ENCODE data around the gene ATRN. TPM values are rescaled to one million over a fixed set of nuclear protein-coding genes. Genes with fewer than 3 reads are reported as not detected.

The ATRN gene
- total RNA-seq, 4 donors from 2014 or later = 14.4 to 20.0 (median 16.3) TPM

DNA sequence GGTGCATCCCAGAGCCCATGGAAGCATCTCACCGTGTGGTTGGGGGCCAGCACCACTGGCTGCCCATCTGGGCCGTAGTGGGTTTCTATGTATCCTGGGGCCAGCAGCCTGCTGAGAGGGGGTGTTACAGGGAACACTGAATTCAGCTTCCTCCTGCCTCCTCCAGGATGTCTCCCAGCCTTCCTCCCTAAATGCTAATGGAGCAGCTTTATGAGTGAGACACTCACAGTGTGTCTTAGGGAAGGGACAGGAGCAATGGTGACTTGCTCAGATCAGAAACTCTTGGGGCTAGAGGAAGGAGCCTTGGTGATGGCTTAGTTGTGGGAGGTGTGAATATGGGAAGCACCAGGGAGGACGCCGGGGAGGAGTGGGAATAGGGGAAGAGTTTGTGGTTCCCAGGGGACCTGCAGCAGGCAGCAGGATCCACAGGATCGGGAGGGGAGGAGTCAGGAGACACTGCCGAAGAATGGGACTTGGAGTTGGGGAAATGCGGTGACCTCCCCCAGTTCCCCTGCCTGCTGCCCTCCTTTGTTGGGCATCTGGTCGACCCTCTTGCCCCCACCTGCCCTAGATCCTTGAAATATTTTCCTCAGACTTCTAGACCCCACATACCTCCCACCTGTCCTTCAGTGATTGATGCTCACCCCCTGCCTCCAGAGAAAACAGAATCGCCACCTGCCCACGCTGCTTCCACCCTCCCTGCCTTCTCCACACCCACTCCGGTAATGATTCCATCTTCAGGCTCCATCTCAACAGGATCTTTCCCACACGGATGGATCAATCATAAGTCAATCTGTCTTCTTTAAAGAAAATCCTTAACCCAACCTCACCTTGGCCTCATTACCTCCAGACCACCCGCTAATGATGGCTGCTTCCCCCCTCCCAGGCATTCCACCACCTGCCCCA, 204.4 kb downstream of the ATRN start:
- H3K36me3 ChIP-seq = no peaks in the 10 kb centered on the region
- H3K27me3 ChIP-seq = peaks cover 0 to 3% (median 0%) of the 10 kb centered on the region in 3 donors
- intact Hi-C loops (cut with DNase I; ENCODE audit: low total_unique reads) = loop anchor here (5.0 kb wide), 1 partner anchor 92 kb away; the partner anchor contains the start of gene ADISSP
- in situ Hi-C loops (cut with MboI; ENCODE audit: low sequenced_read_pairs in 4 of 4) = loop anchor here in 2 of 4 donors (5.0 kb wide), 2 partner anchors 37 to 42 kb away; partner anchors contain the start of gene SIGLEC1 (in 1 of the 2)
- no peak overlapping the region for H3K4me3 ChIP-seq
- ATAC-seq = no peak
- H3K27ac ChIP-seq = no peak overlapping the region
- DNase-seq = no peak
- no peaks in the 10 kb centered on the region for H3K9me3 ChIP-seq
- peaks cover 0 to 8% of the 10 kb centered on the region in 2 donors for H3K4me1 ChIP-seq
- no peak for TF ChIP-seq POLR2A (IDR thresholded peaks at IDR 0.05)
- TF ChIP-seq, protein P1, sequence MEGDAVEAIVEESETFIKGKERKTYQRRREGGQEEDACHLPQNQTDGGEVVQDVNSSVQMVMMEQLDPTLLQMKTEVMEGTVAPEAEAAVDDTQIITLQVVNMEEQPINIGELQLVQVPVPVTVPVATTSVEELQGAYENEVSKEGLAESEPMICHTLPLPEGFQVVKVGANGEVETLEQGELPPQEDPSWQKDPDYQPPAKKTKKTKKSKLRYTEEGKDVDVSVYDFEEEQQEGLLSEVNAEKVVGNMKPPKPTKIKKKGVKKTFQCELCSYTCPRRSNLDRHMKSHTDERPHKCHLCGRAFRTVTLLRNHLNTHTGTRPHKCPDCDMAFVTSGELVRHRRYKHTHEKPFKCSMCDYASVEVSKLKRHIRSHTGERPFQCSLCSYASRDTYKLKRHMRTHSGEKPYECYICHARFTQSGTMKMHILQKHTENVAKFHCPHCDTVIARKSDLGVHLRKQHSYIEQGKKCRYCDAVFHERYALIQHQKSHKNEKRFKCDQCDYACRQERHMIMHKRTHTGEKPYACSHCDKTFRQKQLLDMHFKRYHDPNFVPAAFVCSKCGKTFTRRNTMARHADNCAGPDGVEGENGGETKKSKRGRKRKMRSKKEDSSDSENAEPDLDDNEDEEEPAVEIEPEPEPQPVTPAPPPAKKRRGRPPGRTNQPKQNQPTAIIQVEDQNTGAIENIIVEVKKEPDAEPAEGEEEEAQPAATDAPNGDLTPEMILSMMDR (IDR thresholded peaks at IDR 0.05 in 4 of 5, conservative IDR thresholded peaks at IDR 0.05 in 1 of 5) = no peak

DNA sequence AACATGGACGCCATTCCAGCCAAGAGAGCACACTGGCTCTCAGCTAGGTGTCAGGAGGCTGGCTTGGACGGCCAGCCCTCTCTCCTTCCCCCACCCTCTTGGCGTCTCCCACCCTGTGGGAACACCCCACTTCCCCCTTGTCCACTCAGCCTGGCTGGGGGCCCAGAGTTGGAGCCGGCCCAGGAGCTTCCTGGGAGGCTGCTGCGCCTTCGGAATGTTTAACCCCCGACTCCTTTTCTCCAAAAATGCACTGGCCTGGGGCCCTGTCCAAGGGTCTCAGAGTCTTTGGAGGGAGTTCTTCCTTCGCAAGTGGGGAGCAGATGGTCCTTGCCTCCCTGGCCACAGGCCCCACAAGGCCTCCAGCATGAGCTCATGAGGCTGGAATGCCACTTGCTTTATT, 206.9 kb downstream of the ATRN start:
- no peaks in the 10 kb centered on the region for H3K36me3 ChIP-seq
- H3K4me3 ChIP-seq = no peak overlapping the region
- in situ Hi-C loops (cut with MboI; ENCODE audit: low sequenced_read_pairs in 4 of 4) (loop anchor here in 2 of 4 donors (5.0 kb wide), 2 partner anchors 35 to 40 kb away; partner anchors contain the start of gene SIGLEC1 (in 1 of the 2)), intact Hi-C loops (cut with DNase I; ENCODE audit: low total_unique reads) (loop anchor here (5.0 kb wide), 1 partner anchor 90 kb away; the partner anchor contains the start of gene ADISSP)
- no peak for ATAC-seq
- peak overlapping the region; percentile 18 to 52 (median 32) for H3K27ac ChIP-seq
- H3K27me3 ChIP-seq = peaks cover 5 to 22% (median 9%) of the 10 kb centered on the region in 3 donors
- H3K4me1 ChIP-seq = peaks cover 0 to 13% of the 10 kb centered on the region in 2 donors
- no peak for TF ChIP-seq POLR2A (IDR thresholded peaks at IDR 0.05)
- TF ChIP-seq, protein P1 (IDR thresholded peaks at IDR 0.05 in 4 of 5, conservative IDR thresholded peaks at IDR 0.05 in 1 of 5) = no peak
- H3K9me3 ChIP-seq = no peaks in the 10 kb centered on the region
- DNase-seq = no peak

DNA sequence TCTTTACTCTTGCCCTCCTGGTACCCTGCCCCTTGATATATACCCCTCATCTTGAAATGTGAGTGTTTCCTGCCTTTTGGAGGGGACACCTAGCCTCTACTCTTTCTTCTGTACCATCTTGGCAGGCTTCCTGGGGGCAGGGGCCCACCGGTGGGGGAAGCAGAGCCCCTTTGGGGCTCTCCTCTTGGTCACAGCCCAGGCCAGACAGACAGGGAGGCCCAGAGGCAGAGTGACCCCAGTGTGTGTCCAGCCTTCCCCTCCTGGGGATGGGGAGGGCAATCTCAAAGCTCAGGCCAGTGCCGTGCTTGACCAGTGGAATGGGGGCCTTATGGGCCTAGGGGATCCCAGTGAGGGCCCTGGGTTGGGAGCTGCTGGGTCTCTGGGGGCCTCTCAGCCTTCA, 207.4 kb downstream of the ATRN start:
- ATAC-seq (no peak), DNase-seq (no peak)
- Histone ChIP-seq H3K27me3 (peaks cover 5 to 23% (median 9%) of the 10 kb centered on the region in 3 donors), H3K4me1 (peaks cover 0 to 13% of the 10 kb centered on the region in 2 donors), H3K9me3 (no peaks in the 10 kb centered on the region), H3K4me3 (no peak overlapping the region), H3K27ac (peak overlapping the region; percentile 18 to 52 (median 32)), H3K36me3 (no peaks in the 10 kb centered on the region)
- TF ChIP-seq, protein P1 (IDR thresholded peaks at IDR 0.05 in 4 of 5, conservative IDR thresholded peaks at IDR 0.05 in 1 of 5) = no peak
- no peak for TF ChIP-seq POLR2A (IDR thresholded peaks at IDR 0.05)
- in situ Hi-C loops (cut with MboI; ENCODE audit: low sequenced_read_pairs in 4 of 4) = loop anchor here in 2 of 4 donors (5.0 kb wide), 2 partner anchors 34 to 39 kb away; partner anchors contain the start of gene SIGLEC1 (in 1 of the 2)
- intact Hi-C loops (cut with DNase I; ENCODE audit: low total_unique reads) = loop anchor here (5.0 kb wide), 1 partner anchor 89 kb away; the partner anchor contains the start of gene ADISSP

DNA sequence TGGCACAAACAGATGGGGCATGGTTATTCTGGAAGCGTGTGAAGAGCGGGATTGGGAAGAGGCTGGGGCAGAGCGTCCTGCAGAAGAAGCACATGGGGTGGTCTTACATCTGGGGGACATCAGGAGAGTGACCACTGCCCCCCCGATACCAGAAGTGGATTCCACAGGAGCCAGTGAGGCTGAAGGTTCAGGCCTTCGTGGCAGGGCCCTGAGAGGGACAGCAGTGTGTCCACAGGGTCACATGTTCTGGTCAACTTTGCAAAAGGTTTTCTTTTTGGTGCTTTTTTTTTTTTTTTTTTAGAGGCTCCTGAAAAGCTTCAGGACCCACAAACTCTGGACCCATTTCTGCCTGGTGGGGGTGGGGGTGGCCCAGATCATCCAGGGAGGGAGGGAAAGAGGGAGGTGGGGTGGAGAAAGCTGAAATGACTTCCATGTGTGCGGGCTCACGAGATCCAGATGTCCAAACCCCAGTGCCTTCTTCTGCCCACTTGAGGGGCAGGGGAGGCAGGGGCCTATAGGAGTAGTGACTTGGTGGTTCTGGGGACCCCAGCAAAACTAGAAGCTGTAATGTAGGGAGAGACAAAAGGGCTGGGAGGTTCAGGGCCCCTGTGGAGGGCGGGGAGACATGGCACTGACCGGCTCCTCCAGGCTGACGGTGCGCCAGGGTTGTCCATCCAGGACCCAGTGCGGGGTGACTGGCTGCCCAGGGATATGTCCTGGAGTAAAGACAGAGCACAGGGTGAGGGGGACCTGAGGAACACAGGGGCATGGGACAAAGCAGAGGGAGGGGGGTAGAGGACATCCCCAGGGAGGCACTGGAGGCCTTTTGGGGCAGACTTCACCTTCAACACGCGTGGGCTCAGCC, 208.3 kb downstream of the ATRN start:
- TF ChIP-seq POLR2A (IDR thresholded peaks at IDR 0.05) = no peak
- TF ChIP-seq, protein P1 (IDR thresholded peaks at IDR 0.05 in 4 of 5, conservative IDR thresholded peaks at IDR 0.05 in 1 of 5) = no peak
- H3K27ac ChIP-seq = peak overlapping the region; percentile 63 to 70 (median 66)
- ATAC-seq = no peak
- no peaks in the 10 kb centered on the region for H3K36me3 ChIP-seq
- in situ Hi-C loops (cut with MboI; ENCODE audit: low sequenced_read_pairs in 4 of 4) (loop anchor here in 2 of 4 donors (5.0 kb wide), 2 partner anchors 33 to 38 kb away; partner anchors contain the start of gene SIGLEC1 (in 1 of the 2)), intact Hi-C loops (cut with DNase I; ENCODE audit: low total_unique reads) (loop anchor here (5.0 kb wide), 1 partner anchor 88 kb away; the partner anchor contains the start of gene ADISSP)
- DNase-seq = no peak
- H3K9me3 ChIP-seq = no peaks in the 10 kb centered on the region
- H3K27me3 ChIP-seq = peaks cover 5 to 23% (median 9%) of the 10 kb centered on the region in 3 donors
- peak overlapping the region in 1 of 4 donors; percentile 57 for H3K4me3 ChIP-seq
- H3K4me1 ChIP-seq = peaks cover 0 to 13% of the 10 kb centered on the region in 2 donors
